HG02571 (cell line): Measurements from ENCODE around the gene PKLR.
"Not testable (repeated sequence)": the region's sequence is repeated elsewhere in the genome, so short reads cannot be mapped to it uniquely, and the experiment has no call there.

Source experiments
- ATAC-seq: cut with Tn5 transposase; IDR thresholded peaks from one replicate; pipeline ENCODE4 v1.9.1; 2021; ENCODE audit warnings: mild to moderate bottlenecking, moderate library complexity; ENCODE audit not compliant: unreplicated experiment

PKLR gene

DNA sequence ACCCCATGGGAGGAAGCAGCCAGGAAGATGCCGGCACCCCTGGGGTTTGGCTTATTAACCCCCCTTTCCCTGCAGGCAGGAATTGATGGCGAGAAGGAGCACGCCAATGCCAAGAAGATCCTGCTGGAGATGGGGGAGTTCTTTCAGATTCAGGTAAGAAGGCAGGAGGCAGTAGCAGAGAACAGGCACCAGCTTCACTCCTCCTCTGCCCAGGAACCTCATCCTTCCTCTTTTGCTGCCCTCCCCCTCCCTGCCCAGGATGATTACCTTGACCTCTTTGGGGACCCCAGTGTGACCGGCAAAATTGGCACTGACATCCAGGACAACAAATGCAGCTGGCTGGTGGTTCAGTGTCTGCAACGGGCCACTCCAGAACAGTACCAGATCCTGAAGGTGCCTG is 18.3 kb upstream of the PKLR start:
- no peak for ATAC-seq

DNA sequence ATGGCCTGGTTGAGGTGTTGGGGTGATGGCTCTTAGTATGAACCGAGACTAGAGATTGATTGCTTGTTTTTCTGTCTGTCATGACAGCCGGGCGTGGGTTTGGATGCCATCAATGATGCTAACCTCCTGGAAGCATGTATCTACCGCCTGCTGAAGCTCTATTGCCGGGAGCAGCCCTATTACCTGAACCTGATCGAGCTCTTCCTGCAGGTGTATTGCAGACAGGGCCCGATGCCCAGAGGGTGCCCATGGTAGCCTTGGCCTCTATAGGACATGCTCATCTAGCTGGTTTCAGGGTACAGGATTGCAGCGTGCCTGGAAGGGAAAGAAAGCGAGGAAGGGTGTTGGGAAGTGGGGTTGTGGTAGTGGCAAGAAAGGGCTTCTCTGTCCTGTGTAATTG is 16.8 kb upstream of the PKLR start:
- ATAC-seq: no peak

DNA sequence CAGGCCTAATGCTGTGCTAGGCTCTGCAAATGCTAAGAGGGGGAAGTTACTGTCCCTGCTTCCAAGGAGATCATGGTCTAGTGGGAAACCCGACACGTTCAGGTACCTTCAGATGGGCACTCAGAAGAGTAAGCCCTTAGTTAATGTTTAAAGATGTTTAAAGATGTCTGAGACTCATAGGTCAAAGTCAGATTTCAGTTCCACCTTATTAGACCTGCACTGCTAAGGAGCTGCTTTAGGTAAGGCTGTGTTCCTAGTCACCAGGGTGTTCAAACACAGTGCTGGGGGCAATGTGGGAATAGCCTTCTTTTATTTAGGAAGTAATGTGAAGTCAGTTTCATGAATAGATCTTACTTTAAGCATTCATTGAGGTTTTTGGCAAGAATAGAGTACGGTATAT is 15.7 kb upstream of the PKLR start:
- ATAC-seq: no peak

DNA sequence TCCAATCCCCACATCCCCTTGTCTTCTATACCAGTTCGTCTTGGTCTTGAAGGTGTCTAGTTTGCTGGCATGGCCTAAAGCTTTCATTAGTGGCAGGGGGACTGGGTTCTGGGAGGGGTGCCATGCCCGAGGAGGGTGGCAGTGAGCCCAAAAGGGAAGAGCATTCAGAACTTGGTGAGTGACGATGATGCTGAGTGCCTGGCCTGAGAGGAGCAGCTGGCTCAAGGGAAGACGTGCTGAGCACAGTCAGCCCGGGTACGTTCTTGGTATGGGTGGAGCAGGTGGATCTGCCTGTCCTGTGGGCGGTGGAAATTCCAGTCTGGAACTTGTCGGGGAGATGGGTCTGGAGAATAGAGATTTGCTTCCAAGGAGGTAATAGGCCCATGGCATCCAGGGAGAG is 12.0 kb upstream of the PKLR start:
- no peak for ATAC-seq

DNA sequence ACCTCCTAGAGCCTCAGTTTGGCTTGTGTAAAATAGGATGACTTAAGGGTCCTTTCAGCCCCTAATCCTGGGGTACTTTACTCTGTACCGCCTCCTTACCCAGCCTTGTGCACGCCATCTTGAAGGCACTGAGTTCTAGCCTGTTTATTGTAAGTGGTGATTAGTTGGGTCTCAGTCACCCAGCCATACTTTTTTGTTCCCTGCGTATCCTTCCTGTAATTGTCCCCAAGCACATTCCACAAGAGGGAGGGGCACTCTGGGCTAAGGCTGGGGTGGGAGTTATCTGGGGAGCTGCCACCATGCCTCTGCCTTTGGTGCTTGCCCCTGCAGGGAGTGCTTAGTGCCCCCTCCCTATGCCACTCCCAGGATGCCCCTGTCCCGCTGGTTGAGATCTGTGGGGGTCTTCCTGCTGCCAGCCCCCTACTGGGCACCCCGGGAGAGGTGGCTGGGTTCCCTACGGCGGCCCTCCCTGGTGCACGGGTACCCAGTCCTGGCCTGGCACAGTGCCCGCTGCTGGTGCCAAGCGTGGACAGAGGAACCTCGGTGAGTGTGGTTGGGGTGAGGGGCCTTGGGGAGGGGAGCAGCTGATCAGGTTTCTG is 8.3 kb upstream of the PKLR start:
- no peak for ATAC-seq

DNA sequence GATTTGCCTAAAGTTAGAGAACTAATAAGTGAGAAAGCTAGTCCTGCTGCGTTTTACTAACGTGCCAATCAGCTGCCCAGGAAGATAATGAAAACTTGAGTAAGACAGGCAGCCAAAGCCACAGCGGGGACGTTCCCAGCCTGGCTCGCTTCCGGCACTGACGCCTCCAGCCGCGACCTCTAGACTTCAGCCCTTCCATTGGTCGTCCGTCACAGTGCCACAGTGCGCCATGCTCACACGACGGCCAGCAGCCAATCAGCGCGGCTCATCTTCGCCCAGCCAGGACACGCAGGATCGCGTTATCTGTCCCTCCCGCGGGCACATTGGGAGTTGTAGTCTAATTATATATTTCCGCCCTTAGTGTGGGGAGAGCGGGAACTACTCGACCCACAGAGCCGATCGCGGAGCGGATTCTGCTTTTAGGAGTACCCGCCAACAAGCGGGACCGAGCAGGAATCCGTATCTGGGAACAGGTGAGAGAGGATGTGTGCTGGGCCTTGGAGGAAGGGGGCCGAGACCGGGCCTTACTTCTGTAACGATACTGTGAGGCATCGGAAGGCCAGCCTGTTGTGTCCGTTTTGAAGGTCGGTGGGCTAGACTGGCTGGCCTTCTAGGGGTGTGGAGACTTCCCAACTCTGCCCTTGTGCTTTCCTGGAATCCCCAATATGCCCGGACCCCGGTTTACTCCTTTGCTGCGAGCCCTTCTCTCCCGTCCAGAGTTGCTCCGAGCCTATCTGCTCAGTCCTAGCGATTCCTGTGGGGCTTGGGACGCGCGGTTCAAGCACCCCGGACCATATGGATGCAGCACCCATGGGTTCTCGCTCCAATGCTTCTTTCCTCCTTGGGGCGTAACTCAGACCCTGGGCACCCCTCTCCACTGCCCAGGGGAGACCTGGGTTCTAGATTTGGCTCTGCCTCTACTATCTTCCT is 7.5 kb upstream of the PKLR start, which contains the start of gene FDPS:
FDPS (plus strand) TSS at position 374 of the 930 bp plus-strand sequence. CDS start 924 bp downstream, outside the sequence.
- ATAC-seq: peak; percentile 95

DNA sequence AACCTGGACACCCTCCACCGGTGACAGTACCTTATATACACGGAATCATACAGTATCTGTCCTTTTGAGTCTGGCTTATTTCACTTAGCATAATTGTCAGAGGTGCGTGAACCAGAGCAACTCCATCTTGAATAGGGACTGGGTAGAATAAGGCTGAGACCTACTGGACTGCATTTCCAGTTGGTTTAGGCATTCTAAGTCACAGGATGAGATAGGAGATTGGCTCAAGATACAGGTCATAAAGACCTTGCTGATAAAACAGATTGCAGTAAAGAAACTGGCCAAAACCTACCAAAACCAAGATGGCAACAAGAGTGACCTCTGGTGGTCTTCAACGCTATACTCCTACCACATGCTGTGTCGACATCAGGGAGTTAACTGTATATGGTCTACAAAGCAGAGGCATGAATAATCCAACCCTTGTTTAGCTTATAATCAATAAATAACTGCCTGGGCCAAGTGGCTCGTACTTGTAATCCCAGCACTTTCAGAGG is 6.1 kb upstream of the PKLR start:
- ATAC-seq: no peak

DNA sequence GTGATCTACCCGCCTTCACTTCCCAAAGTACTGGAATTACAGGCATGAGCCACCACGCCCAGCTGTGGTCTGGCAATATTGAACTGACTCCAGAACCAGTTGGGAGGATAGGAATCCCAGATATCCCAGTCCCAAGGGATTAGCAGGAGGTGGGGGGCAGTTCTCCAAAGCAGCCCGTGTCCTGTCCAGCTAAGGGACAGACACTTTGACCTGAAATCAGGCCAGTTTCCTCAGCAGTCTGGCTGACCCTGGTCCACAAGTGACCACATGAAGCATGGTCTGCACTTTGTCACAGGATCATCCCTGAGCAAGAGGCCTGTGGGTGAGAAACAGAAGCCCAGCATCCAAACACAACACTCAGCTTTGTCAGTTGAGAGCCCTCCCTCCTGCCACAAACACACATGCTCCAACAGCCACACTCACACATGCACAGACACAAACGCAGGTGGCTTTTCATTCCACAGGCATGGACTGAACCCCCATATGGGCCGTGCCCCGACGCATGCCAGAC is 4.7 kb upstream of the PKLR start:
- no peak for ATAC-seq

DNA sequence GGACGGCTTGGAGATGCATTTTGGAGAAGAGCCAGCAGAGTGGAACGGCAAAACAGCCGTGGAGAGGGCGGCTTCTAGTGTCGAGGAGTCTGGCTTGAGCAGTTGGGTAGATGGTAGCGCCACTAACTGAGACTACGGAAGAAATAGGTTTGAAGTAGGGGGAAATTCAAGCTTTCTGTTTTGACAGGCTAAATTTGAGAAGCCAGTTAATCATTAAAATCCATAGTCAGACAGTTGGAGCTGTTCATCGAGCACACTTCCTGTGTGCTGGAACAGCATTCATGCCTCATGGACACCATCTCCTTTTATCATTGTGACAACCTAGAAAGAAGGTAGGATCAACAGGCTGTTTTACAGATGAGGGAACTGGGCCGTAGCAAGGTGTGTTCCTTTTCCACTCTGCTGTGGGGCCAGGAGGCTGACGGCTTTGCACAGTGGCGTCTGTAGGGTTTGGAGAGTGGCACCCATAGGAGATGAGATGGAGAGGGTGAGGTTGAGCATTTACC is 3.4 kb upstream of the PKLR start:
- no peak for ATAC-seq

DNA sequence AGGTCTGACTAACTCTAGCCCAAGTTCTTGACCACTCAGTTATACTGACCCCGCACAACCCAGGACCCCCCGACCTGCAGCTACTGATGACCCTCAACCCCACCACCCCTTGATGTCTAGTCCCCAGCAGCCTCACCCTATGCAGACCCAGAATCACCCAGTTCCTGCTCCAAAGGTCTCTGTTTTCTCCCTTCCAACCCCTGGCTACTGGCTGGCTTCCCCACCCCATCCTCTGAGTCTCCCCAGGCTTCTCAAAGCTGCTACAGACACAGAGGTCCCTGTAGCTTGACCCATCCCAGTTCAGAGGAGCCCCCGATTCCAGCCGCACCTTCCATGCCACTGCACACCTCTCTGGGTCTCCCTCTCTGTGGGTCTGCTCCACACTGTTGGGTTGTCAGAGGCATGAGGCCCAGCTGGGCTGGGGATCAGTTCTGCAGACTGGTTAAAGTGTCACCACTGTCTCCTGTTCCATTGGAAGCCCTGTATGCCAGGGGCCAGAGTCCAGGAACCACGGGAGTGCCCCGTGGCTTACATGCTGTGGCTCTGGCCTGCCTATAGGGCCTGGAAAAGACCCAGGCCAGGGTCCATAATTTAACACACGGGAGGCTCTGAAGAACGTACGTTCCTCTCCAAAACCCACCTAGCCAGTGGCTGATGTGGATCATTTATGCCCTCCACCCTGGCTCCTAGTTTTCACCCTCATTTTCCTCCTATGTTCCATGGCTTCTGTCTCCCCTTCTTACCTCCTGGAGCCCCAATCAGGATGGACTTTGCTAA is 497 bp downstream of the PKLR start:
- no peak for ATAC-seq

DNA sequence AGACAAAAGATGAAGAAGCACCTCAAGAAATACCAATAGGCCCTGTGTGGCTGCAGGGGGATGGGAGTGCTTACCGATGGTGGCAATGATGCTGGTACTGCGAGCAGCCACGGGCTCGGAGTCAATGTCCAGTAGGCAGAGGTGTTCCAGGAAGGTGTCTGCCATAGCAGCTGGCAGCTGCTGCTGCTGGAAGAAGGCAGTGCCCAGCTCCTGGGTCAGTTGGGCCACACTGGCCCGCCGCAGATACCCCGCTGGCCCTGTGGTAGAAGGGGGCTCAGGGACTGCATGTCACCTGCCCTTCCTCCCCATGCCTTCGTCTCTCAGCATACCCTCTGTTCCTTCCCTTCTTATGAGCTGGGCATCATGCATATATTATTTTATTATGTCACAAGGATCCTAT is 1.2 kb downstream of the PKLR start:
- no peak for ATAC-seq

DNA sequence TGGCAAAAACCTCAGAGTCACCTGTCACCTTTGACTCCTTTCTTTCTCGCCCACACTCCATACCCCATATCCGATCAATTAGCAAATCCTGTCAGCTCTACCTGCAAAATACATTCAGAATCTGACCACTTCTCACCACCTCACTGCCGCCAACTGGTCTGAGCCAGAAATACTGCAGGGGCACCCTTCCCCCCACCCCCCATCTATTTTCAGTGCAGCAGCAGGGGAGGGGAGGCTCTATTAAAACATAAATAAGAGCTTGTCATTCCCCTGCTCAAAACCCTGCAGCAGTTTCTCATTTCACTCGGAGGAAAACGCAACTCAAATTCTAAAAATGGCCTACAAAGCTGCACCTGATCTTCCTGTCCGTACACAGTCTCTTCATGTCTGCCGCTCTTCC is 3.9 kb downstream of the PKLR start:
- no peak for ATAC-seq

DNA sequence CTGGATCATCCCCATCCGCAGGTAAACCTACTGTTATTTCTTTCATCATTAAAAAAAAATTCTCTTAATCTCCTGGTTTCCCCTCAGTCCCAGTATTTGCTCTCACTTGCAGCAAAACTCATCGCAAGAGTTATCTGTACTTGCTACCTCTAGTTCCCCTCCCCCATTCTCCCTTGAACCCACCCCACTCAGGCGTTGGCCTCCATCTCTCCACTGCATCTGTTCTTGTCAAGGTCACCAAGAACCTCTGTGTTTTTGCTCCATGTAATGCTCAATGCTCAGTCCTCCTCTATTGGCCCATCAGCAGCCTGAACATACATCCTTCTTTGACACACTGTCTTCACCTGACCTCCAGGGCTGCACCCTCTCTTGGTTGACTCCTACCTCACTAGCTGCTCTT is 4.6 kb downstream of the PKLR start:
- no peak for ATAC-seq

DNA sequence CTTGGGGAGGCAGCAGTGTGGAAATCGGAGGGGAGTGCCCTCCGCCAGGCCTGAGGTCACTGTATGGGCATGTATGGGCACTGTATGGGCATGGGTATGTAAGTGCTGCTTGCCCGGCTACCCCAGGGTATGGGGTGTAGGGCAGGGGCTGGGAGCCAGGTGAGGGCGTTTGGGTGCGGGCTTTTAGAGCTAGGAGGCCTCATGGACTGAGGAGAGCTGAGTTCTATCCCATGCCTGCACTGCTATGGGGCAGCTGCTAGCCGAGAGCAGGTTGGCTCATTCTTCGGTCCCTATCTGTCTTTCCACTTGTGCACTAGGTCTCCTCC is 5.3 kb downstream of the PKLR start:
- no peak for ATAC-seq

DNA sequence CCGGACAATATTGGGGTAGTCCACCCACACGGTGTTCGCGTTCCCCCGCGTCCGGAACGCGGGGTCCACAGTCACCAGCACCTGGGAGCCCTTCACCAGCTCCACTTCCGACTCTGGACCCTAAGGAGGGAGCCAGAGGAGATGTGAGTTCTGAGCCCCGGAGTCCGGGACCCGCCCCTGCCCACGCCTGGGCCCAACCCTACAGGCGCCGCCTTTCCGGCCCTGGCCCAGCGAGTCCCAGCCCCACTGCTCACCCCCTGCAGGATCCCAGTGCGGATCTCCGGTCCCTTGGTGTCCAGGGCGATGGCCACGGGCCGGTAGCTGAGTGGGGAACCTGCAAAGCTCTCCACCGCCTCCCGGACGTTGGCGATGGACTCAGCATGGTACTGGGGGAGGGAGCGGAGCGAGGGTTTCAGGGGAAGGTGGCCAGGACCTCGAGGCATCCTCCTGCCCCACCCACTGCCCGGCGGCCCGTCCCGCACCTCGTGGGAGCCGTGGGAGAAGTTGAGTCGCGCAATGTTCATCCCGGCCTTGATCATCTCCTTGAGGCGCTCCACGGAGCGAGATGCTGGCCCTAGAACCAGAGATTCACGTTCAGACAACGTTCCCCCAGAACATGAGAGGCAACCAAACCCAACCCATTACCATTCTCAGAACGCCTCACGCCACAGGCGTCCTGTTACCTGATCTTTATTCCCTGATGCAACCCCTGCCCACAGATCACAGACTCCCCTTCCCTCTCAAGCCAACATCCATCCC is 5.9 kb downstream of the PKLR start:
- ATAC-seq: no peak

DNA sequence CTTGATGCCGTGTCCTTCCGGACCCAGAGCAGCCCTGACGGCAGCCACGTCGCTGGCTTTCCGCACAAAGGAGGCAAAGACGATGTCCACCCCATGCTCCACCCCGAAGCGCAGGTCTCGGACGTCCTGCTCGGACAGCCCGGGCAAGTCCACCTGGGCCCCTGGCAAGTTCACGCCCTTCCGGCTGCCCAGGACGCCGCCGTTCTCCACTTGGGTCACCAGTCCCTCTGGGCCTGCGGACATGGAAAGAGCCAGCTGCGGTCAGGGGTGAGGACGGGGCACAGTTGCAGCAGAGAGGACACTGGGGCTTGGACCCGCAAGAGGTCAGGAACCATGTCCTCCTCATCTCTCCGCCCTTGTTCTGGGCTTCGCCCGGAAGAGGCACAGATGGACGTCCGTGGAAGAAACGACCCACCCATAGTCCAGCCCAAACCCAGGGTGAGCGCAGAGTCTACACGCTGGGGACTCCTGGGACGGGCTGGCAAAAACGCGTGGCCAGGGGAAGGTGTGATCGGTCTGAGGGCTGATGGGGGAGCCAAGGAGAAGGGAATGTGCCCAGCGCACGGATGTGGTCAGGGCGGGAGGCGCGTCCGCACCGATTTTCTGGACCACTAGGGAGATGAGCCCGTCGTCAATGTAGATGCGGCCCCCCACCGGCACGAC is 6.6 kb downstream of the PKLR start:
- no peak for ATAC-seq

DNA sequence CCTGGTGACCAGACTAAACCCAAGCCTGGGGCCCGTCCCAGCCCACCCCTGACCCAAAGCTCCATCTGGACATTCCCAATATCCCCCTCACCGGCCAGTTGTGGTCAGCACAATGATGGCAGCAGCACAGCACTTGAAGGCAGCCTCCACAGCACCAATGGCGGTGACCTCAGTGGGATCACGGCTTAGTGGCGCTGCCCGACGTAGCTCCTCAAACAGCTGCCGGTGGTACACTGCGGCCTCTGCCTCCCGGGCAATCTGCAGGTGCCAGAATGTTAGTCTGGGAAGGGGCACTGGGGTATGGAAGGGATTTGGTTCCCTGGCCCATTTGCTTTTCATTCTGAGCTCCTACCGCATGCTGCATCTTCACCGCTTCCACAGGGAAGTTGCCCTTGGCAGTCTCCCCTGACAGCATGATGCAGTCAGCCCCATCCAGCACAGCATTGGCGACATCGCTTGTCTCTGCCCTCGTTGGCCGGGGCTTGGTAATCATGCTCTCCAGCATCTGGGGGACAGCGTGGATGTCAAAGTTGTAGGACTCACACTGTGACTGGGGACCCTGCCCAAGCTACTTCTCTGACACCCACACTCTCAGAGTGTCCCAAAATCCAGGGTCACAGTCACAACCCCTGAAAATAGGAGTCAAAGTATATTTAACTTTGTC is 8.0 kb downstream of the PKLR start:
- ATAC-seq: no peak

DNA sequence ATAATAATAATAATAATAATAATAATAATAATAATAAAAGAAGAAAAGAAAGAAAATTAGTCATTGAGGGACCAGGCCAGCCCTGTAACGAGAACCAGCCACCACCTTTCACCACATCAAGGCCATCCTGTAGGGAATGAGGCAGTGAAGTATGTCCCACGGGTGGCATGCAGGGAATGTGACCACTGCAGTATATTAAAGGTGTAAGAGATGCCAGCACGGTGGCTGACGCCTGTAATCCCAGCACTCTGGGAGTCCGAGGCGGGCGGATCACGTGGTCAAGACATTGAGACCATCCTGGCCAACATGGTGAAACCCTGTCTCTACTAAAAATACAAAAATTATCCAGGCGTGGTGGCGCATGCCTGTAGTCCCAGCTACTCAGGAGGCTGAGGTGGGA is 10.2 kb downstream of the PKLR start:
- ATAC-seq: not testable (repeated sequence)

DNA sequence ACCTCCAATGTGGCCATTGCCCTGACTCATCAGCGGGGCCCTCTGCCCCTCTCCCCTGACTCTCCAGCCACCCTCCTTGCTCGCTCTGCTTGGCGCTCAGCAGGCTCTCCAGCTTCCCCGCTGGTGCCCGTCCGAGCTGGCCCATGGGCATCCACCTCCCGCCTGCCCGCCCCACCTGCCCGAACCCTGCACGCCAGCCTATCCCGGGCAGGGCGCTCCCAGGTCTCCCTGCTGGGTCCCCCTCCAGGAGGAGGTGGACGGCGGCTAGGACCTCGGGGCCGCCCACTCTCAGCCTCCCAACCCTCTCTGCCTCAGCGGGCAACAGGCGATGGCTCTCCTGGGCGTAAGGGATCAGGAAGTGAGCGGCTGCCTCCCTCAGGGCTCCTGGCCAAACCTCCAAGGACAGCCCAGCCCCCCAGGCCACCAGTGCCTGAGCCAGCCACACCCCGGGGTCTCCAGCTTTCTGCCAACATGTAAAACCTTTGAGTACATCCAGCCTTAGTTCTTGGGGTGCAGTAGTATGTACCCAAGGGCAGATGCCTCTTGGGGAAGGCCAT is 13.2 kb downstream of the PKLR start:
- ATAC-seq: no peak
